Mesothelial cell of epicardium (in vitro differentiated cells): ENCODE results near the gene CYB5A. TPM values are rescaled to one million over a fixed set of nuclear protein-coding genes. Genes with fewer than 3 reads are reported as not detected.

Experiments used
- DNase-seq, 2 experiments: peaks; one replicate each; pipeline ENCODE4 v3.0.0; 2021; ENCODE audit warnings: low spot score in 2 of 2; ENCODE audit not compliant: unreplicated experiment in 2 of 2
- H3K27ac Mint-ChIP-seq: 2 replicates; pipeline ENCODE4 v1.8.0; 2021; ENCODE audit warnings: mixed read lengths
- H3K27me3 Mint-ChIP-seq: 2 replicates; pipeline ENCODE4 v1.8.0; 2021; ENCODE audit warnings: low read depth, mixed read lengths
- H3K36me3 Mint-ChIP-seq: 2 replicates; pipeline ENCODE4 v1.8.0; 2021; ENCODE audit warnings: mixed read lengths
- H3K4me1 Mint-ChIP-seq: 2 replicates; pipeline ENCODE4 v1.8.0; 2021; ENCODE audit warnings: mixed read lengths
- H3K4me3 Mint-ChIP-seq: 2 replicates; pipeline ENCODE4 v1.8.0; 2021; ENCODE audit warnings: mild to moderate bottlenecking, moderate library complexity, mixed read lengths
- H3K9me3 Mint-ChIP-seq: 2 replicates; pipeline ENCODE4 v1.8.0; 2021; ENCODE audit warnings: mixed read lengths
- total RNA-seq: library from RNA; stranded (reverse); gene quantifications from 3 replicates; pipeline ENCODE4 v1.2.1, GENCODE V29; 2021
- TF ChIP-seq, protein P1 (sequence below): fragments of 200-600 bp; sonication (generic); IDR thresholded peaks from one replicate; pipeline ENCODE4 v1.5.0; 2021; ENCODE audit warnings: antibody characterized with exemption; ENCODE audit not compliant: unreplicated experiment

Gene CYB5A
- total RNA-seq, 1 donor from 2014 or later: 37.6 TPM

DNA sequence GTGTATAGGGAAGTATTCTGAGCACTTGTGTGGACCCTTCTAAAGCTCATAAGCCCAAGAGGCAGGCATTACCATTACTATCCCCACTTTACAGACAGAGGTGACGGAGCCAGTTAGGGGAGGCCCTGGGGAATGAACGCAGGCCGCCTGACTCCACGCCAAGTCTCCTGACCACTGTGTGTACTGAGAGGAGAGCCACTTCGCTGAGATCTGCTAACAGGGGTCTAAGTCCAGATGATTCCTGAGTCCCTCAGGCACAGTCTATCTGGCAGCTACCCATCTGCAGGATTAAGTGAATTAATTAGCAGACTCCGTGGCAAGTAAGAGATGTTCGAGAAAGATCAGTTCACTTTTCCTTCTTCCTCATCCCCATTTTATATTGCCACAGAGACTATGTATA lies 13.7 kb downstream of the CYB5A start:
- TF ChIP-seq, protein P1, sequence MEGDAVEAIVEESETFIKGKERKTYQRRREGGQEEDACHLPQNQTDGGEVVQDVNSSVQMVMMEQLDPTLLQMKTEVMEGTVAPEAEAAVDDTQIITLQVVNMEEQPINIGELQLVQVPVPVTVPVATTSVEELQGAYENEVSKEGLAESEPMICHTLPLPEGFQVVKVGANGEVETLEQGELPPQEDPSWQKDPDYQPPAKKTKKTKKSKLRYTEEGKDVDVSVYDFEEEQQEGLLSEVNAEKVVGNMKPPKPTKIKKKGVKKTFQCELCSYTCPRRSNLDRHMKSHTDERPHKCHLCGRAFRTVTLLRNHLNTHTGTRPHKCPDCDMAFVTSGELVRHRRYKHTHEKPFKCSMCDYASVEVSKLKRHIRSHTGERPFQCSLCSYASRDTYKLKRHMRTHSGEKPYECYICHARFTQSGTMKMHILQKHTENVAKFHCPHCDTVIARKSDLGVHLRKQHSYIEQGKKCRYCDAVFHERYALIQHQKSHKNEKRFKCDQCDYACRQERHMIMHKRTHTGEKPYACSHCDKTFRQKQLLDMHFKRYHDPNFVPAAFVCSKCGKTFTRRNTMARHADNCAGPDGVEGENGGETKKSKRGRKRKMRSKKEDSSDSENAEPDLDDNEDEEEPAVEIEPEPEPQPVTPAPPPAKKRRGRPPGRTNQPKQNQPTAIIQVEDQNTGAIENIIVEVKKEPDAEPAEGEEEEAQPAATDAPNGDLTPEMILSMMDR: no peak
- Mint-ChIP-seq H3K4me3 (no peak overlapping the region), H3K9me3 (no peaks in the 10 kb centered on the region), H3K4me1 (peaks cover 22% of the 10 kb centered on the region), H3K36me3 (no peaks in the 10 kb centered on the region), H3K27me3 (no peaks in the 10 kb centered on the region), H3K27ac (no peak overlapping the region)
- no peak for DNase-seq

DNA sequence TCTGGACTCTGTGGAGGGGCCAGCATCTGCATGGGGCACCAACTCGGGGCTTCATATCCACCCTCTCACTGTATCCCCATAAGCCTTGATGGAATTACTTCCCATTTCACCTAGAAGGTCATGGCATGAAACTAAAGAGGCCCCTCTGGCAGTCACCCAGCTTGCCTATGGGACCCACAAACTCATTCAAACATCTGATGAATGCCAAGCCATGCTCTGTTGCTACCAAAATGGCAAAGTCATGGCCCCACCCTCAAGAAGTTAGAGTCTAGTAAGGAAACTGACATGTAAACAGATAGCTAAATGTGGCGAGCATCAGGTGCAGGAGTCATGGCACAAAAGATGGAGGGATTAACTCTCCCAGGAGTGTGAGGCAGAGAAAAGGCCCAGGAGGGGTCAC lies 14.5 kb downstream of the CYB5A start:
- H3K4me1 Mint-ChIP-seq: peaks cover 16% of the 10 kb centered on the region
- TF ChIP-seq, protein P1: no peak
- H3K36me3 Mint-ChIP-seq: no peaks in the 10 kb centered on the region
- H3K4me3 Mint-ChIP-seq: no peak overlapping the region
- DNase-seq: no peak
- no peak overlapping the region for H3K27ac Mint-ChIP-seq
- no peaks in the 10 kb centered on the region for H3K9me3 Mint-ChIP-seq
- no peaks in the 10 kb centered on the region for H3K27me3 Mint-ChIP-seq

GRCh38 chr18:74276609-74277008 lies 15.2 kb downstream of the CYB5A start:
- peaks cover 11% of the 10 kb centered on the region for H3K4me1 Mint-ChIP-seq
- no peak overlapping the region for H3K4me3 Mint-ChIP-seq
- no peaks in the 10 kb centered on the region for H3K27me3 Mint-ChIP-seq
- TF ChIP-seq, protein P1: no peak
- DNase-seq: no peak
- H3K36me3 Mint-ChIP-seq: no peaks in the 10 kb centered on the region
- no peak overlapping the region for H3K27ac Mint-ChIP-seq
- H3K9me3 Mint-ChIP-seq: no peaks in the 10 kb centered on the region

DNA sequence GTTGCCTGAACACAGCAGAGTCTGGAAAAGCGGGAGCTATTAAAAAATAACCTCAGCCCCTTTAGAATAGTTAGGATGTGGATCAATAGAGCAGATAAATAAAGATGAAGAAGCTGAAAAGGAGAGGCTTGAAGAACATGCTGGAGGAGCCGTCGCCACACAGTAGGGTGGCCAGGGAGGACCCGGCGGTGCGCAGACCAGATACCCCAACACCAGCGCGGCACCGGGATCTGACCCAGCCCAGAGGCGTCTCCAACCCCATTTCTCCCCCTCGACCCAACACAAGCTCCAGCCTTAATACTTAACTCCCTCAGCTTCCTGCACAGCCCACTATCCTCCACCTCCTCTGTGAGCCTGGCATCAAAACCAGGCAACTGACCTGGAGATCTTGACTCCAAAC lies 16.0 kb downstream of the CYB5A start:
- no peak for DNase-seq
- Mint-ChIP-seq H3K36me3 (no peaks in the 10 kb centered on the region), H3K27ac (no peak overlapping the region), H3K4me1 (peaks cover 8% of the 10 kb centered on the region), H3K4me3 (no peak overlapping the region), H3K9me3 (no peaks in the 10 kb centered on the region), H3K27me3 (no peaks in the 10 kb centered on the region)
- TF ChIP-seq, protein P1: no peak

DNA sequence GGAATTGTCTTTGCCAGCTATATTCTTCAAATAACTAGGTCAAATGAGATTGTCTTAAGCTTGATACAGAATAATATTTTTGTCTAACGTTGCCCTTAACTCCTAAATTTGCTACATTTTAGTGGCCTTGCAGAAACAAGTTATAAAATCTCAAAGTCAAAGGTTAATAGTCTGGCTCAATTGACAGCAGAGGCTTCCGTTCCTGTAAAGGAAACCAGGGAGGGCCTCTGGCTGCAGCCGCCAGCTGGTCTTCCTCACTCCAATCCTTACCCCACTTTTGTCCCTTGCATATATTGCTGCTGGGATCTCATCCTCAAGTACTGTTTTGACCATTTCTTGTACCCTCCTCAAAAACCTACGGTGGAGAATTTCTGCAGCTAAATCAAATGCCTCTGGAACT lies 17.1 kb downstream of the CYB5A start:
- no peaks in the 10 kb centered on the region for H3K36me3 Mint-ChIP-seq
- DNase-seq: no peak
- peaks cover 8% of the 10 kb centered on the region for H3K4me1 Mint-ChIP-seq
- TF ChIP-seq, protein P1: no peak
- H3K9me3 Mint-ChIP-seq: no peaks in the 10 kb centered on the region
- H3K27ac Mint-ChIP-seq: no peak overlapping the region
- no peak overlapping the region for H3K4me3 Mint-ChIP-seq
- H3K27me3 Mint-ChIP-seq: no peaks in the 10 kb centered on the region

DNA sequence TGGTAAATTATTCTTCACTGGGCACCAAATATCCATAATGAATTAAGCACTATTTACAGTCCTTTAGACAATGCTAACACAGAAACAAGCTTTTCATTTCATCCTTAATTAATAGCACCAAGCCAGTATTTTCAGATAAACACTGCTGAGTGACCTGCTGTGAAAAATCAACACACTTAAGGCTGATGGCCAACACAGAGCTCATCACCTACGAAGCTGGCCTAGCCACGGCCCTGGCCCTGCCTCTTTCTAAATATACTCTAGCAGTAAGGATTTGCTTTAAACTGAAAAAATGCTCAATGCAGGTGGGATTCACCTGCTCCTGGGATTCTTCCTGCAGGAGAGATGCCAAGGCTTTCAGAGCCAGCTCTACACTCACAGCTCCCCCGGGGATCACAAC lies 18.4 kb downstream of the CYB5A start:
- Mint-ChIP-seq H3K27ac (no peak overlapping the region), H3K27me3 (no peaks in the 10 kb centered on the region), H3K4me1 (peaks cover 20% of the 10 kb centered on the region), H3K9me3 (no peaks in the 10 kb centered on the region), H3K4me3 (no peak overlapping the region), H3K36me3 (no peaks in the 10 kb centered on the region)
- no peak for DNase-seq
- TF ChIP-seq, protein P1: no peak
